Measurements from ENCODE around the gene KLHDC7B.

Gene KLHDC7B

DNA sequence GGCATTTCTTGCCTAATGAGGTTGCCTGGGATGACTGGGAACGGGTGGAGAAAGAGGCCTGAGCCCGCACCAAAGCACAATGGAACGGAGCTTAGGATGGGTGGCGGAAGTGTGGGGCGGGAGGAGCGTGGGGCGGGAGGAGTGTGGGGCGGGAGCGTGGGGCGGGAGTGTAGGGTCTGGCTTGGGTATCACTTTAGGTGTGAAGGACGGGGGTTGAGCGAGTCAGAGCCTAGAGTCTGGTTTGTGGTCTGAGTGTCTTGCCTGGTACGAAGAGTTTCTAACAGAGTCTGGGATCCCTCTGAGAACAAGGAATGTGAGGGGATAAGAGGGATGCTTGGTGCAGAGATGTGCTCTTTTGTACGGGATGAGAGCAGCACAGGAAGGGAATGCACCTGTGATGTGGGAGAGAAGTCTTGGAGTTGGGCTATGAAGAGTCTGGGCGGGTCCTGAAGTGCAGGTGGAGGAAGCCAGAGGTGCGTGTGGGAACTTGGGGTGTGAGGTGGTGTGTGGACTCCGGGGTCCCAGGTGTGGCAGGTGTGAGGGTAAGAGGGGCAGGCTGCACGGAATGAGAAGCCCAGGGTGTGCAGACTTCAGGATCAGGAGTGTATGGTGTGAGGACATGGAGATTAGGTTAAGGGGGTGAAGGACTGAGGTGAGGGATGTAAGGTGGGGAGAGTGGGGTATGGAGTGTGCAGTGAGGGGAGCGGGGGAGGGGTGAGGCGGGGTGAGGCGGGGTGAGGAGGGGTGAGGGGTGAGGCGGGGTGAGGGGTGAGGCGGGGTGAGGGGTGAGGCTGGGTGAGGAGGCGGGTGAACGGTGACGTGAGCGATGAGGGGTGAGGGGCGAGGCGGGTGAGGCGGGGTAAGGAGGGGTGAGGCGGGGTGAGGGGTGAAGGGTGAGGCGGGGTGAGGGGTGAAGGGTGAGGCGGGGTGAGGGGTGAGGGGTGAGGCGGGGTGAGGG, 16.0 kb downstream of the KLHDC7B start:
- TF ChIP-seq, protein P1, sequence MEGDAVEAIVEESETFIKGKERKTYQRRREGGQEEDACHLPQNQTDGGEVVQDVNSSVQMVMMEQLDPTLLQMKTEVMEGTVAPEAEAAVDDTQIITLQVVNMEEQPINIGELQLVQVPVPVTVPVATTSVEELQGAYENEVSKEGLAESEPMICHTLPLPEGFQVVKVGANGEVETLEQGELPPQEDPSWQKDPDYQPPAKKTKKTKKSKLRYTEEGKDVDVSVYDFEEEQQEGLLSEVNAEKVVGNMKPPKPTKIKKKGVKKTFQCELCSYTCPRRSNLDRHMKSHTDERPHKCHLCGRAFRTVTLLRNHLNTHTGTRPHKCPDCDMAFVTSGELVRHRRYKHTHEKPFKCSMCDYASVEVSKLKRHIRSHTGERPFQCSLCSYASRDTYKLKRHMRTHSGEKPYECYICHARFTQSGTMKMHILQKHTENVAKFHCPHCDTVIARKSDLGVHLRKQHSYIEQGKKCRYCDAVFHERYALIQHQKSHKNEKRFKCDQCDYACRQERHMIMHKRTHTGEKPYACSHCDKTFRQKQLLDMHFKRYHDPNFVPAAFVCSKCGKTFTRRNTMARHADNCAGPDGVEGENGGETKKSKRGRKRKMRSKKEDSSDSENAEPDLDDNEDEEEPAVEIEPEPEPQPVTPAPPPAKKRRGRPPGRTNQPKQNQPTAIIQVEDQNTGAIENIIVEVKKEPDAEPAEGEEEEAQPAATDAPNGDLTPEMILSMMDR (IDR thresholded peaks at IDR 0.05; ENCODE audit: control insufficient read depth, insufficient read depth, low read depth, low read length, missing control alignments): no peak
- DNase-seq (ENCODE audit: low read depth): no peak
- no peak overlapping the region for H3K4me3 ChIP-seq (ENCODE audit: control insufficient read depth, low read depth, low read length)

DNA sequence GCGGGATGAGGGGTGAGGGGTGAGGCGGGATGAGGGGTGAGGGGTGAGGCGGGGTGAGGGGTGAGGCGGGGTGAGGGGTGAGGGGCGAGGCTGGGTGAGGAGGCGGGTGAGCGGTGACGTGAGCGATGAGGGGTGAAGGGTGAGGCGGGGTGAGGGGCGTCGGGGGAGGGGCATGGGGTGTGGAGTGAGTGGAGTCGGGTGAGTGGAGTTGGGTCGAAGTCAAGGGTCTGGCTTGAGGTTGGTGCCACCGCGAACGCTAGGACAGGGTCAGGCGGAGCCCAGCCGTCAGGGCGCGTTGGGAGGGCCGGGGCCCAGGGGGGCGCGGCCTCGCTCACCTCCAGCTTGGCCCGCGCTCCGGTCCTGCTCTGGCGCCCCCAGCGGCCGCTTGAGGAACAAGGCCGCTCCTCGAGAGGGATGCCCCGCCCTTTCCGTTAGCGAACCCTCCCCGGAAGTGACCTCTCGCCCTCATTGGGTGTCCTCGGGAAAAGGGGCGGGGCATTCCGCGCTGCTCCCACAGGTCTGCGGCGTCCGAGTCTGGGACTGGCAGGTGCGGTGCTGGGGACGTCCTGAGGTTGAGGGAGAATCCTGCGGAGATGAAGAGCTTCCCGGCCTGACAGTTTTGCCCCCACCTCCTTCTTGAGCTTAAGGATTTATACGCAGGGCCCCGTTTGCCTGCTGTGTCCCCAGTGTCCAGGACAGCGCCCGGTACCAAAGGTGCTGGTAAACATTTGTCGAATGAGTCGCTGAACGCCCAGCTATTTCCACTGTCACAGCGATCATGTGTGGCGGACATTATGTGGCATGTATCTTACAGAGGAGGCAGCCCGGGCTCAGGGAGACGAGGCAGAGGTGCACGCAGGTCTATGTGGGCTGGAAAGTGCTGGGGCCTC, 17.1 kb downstream of the KLHDC7B start, which contains the start of gene SYCE3:
SYCE3 (minus strand) TSS at position 397 of the 890 bp plus-strand sequence. CDS start 6,514 bp downstream, outside the sequence.
- peak within 1 kb of the TSS; percentile 78 for H3K4me3 ChIP-seq (ENCODE audit: control insufficient read depth, low read depth, low read length)
- TF ChIP-seq, protein P1 (IDR thresholded peaks at IDR 0.05; ENCODE audit: control insufficient read depth, insufficient read depth, low read depth, low read length, missing control alignments): peak; percentile 83
- no peak for DNase-seq (ENCODE audit: low read depth)

DNA sequence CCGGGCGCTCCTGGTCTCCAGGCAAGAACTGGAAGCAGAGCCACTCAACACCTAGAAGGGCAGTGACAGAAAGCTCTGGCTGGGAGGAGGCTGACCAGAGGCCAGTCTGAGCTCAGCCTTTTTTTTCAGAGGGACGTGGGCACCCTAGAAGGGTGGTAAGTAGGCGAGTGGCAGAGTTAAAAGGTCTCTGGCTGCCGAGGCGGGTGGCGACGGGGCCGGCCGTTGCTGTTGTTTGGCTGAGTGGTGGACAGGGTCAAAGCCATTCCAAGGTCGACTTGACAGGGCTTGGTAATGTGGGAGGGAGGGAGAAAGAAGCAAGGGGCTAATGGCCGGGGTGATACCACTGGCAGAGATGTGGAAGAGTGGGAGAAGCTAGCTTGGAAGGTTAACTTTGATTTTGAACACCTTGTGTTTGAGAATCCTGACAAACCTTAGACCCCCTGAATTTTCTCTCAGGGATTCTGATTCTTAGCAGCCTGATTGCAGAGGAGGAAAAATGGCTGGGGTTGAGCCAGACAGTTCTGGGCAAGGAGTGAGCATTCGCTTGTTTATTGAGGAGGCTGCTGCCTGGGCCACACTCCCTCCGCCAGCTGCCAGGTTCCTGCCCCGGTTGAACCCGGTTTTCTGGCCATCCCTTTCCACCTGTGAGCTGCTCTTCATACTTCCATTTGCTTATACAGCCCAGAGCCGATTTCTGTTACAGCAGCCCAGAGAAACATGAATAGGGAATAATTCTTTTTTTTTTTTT, 17.9 kb downstream of the KLHDC7B start:
- DNase-seq (ENCODE audit: low read depth): no peak
- H3K4me3 ChIP-seq (ENCODE audit: control insufficient read depth, low read depth, low read length): peak overlapping the region; percentile 78
- TF ChIP-seq, protein P1 (IDR thresholded peaks at IDR 0.05; ENCODE audit: control insufficient read depth, insufficient read depth, low read depth, low read length, missing control alignments): no peak

DNA sequence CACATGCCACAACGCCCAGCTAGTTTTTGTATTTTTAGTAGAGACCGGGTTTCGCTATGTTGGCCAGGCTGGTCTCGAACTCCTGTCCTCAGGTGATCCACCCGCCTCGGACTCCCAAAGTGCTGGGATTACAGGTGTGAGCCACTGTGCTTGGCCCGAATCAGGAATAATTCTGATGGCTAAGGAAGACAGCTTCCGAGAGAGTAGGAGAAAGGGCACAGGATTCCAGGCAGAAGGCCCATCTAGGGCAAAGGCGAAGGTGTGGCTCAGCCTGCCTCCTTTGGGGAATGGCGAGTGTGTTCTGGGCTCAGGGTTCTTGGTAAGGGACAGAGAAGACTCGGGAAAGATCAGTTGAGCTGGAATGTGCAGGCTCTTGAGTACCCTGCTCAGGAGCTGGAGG, 18.6 kb downstream of the KLHDC7B start:
- H3K4me3 ChIP-seq (ENCODE audit: control insufficient read depth, low read depth, low read length): no peak overlapping the region
- TF ChIP-seq, protein P1 (IDR thresholded peaks at IDR 0.05; ENCODE audit: control insufficient read depth, insufficient read depth, low read depth, low read length, missing control alignments): no peak
- DNase-seq (ENCODE audit: low read depth): no peak

DNA sequence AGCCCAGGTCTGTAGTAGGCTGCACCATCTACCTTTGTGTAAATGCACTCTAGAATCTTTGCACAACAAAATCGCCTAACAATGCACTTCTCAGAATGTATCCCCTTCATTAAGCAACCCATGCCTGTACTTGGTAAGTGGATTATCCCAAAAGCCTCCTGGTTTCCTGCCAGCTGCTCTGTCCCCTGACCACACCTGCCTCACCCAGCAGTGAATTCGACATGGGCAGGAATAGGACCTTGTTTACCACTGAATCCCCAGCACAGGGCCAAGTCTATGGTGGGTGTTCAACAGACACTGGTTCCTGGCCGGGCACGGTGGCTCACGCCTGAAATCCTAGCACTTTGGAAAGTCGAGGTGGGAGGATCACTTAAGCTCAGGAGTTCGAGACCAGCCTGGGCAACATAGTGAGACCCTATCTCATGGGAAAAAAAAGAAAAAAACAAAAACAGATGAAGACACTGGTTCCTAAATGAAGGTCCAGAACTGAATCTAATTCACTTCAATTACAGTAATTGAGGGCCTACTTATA, 22.1 kb downstream of the KLHDC7B start:
- TF ChIP-seq, protein P1 (IDR thresholded peaks at IDR 0.05; ENCODE audit: control insufficient read depth, insufficient read depth, low read depth, low read length, missing control alignments): no peak
- no peak overlapping the region for H3K4me3 ChIP-seq (ENCODE audit: control insufficient read depth, low read depth, low read length)
- DNase-seq (ENCODE audit: low read depth): no peak
